Right ventricle myocardium superior (tissue), 1 donor: ENCODE measurements around the gene GLIS2. TPM values are rescaled to one million over a fixed set of nuclear protein-coding genes. Genes with fewer than 3 reads are reported as not detected.
A peak's percentile ranks its signal among the peaks of the same experiment; 100 is the strongest.
"Not testable (repeated sequence)": the region's sequence is repeated elsewhere in the genome, so short reads cannot be mapped to it uniquely, and the experiment has no call there.

Experiments used
- ATAC-seq: fragments of 200-7000 bp; cut with Tn5 transposase; one replicate; pipeline ENCODE4 v1.9.1; 2020; ENCODE audit warnings: mild to moderate bottlenecking; ENCODE audit not compliant: poor library complexity
- DNase-seq: peaks from one replicate; pipeline ENCODE4 v3.0.0-alpha.2; 2020
- intact Hi-C: fragments of 100-400 bp; cut with DNase I; formaldehyde crosslinking; loops from one replicate; pipeline ENCODE4 v1.11.2; 2022
- total RNA-seq: library from RNA; stranded (reverse); fragmentation: NEBNext Ultra II Directional; extraction: Animal tissue kit (Norgen Biotek cat#: 25700); gene quantifications from one replicate; pipeline ENCODE4 v1.2.1, GENCODE V29; 2021
- donor health status: DM: no; HTN: yes; CAD: no; lungs with severe emphysema.

Gene GLIS2
- total RNA-seq, 1 donor from 2014 or later = 14.6 TPM

GRCh38 chr16:4328046-4328781 is 12.3 kb downstream of the GLIS2 start:
- ATAC-seq = peak; percentile 82
- intact Hi-C loops = loop anchor here (2.0 kb wide), 1 partner anchor 21 kb away; no protein-coding TSS in a partner anchor
- DNase-seq = peak; percentile 87

- peak; percentile 61 for ATAC-seq
- intact Hi-C loops = loop anchor here (2.0 kb wide), 1 partner anchor 22 kb away; no protein-coding TSS in a partner anchor
- DNase-seq = peak; percentile 62
Measured at GRCh38 chr16:4328782-4329775, 13.2 kb downstream of the GLIS2 start.

GRCh38 chr16:4330277-4330874 is 14.5 kb downstream of the GLIS2 start:
- DNase-seq = peak; percentile 90
- ATAC-seq = peak; percentile 77
- intact Hi-C loops = loop anchor here (2.0 kb wide), 1 partner anchor 42 kb away; no protein-coding TSS in a partner anchor

- DNase-seq (no peak), ATAC-seq (no peak)
- intact Hi-C loops = no loop called here
Measured at GRCh38 chr16:4332083-4332482, 16.2 kb downstream of the GLIS2 start.

- intact Hi-C loops = no loop called here
- DNase-seq (no peak), ATAC-seq (no peak)
Measured at GRCh38 chr16:4332623-4333307, 16.9 kb downstream of the GLIS2 start.

- no peak for ATAC-seq
- intact Hi-C loops = no loop called here
- no peak for DNase-seq
Measured at GRCh38 chr16:4333308-4333638, 17.4 kb downstream of the GLIS2 start.

- DNase-seq, ATAC-seq, intact Hi-C loops: not testable (repeated sequence)
Measured at GRCh38 chr16:4333714-4334113, 17.8 kb downstream of the GLIS2 start.

GRCh38 chr16:4334724-4335495 is 19.0 kb downstream of the GLIS2 start:
- DNase-seq (no peak), ATAC-seq (no peak)
- intact Hi-C loops = no loop called here

- ATAC-seq (no peak), DNase-seq (no peak)
- intact Hi-C loops = no loop called here
Measured at GRCh38 chr16:4336701-4337539, 21.1 kb downstream of the GLIS2 start.

- ATAC-seq (no peak), DNase-seq (no peak)
- intact Hi-C loops = no loop called here
Measured at GRCh38 chr16:4337540-4338088, 21.7 kb downstream of the GLIS2 start.

GRCh38 chr16:4338125-4338582 is 22.3 kb downstream of the GLIS2 start:
- intact Hi-C loops = no loop called here
- DNase-seq (no peak), ATAC-seq (no peak)

- ATAC-seq (no peak), DNase-seq (no peak)
- intact Hi-C loops = no loop called here
Measured at GRCh38 chr16:4338712-4339299, 22.9 kb downstream of the GLIS2 start.

GRCh38 chr16:4339455-4339854 is 23.6 kb downstream of the GLIS2 start:
- intact Hi-C loops = no loop called here
- DNase-seq (no peak), ATAC-seq (no peak)

GRCh38 chr16:4339909-4340308 is 24.0 kb downstream of the GLIS2 start:
- DNase-seq (peak; percentile 66), ATAC-seq (peak; percentile 5)
- intact Hi-C loops = no loop called here

GRCh38 chr16:4340443-4340842 is 24.6 kb downstream of the GLIS2 start:
- ATAC-seq (no peak), DNase-seq (no peak)

GRCh38 chr16:4341250-4341649 is 25.4 kb downstream of the GLIS2 start:
- DNase-seq (no peak), ATAC-seq (no peak)
- intact Hi-C loops = no loop called here

More at GRCh38 chr16:4340443-4340842, 24.6 kb downstream of the GLIS2 start:
- intact Hi-C loops = no loop called here
